ENCODE results near the gene ATP13A2.

- TF ChIP-seq CTCF (IDR thresholded peaks at IDR 0.05 in 8 of 11, conservative IDR thresholded peaks at IDR 0.05 in 3 of 11) (no peak), POLR2A (IDR thresholded peaks at IDR 0.05) (no peak)
Observed at GRCh38 chr1:17018849-17019248, 7.1 kb upstream of the ATP13A2 start.

All from spleen (tissue), 7 donors.